Camera-type eye (tissue), 1 donor: Measurements from ENCODE around the gene STYK1. TPM values are rescaled to one million over a fixed set of nuclear protein-coding genes. Genes with fewer than 3 reads are reported as not detected.

Experiments
- total RNA-seq: library from RNA; depleted of rRNA; stranded (reverse); fragments of >200 nt; gene quantifications from one replicate; pipeline ENCODE4 v1.2.3, GENCODE V29; 2014

STYK1 gene
- 1.2 TPM for total RNA-seq

GRCh38 chr12:10673659-10674384 is at the start of gene STYK1:
Gene STYK1, minus strand, starts transcription at chr12:10674052. Its CDS starts 39,434 bp downstream, at chr12:10634618.

GRCh38 chr12:10722905-10723746 is 49.3 kb upstream of the STYK1 start, which contains the start of gene YBX3:
Gene YBX3, minus strand, starts transcription at chr12:10723323. Its CDS starts 212 bp downstream, at chr12:10723111.

GRCh38 chr12:10613349-10614055 is 60.4 kb downstream of the STYK1 start, which contains the start of gene MAGOHB:
Gene MAGOHB, minus strand, starts transcription at chr12:10613609. Its CDS starts 77 bp downstream, at chr12:10613532.

Other genes with a start within 250 kb of the STYK1 start
- not detected for gene KLRC2, start 238.0 kb downstream of the STYK1 start, total RNA-seq
- 0.27 TPM for gene KLRC1, start 220.7 kb downstream of the STYK1 start, total RNA-seq
- 0.55 TPM for gene EIF2S3B, start 168.2 kb downstream of the STYK1 start, total RNA-seq
- 39.0 TPM for gene MAGOHB, start 60.4 kb downstream of the STYK1 start, total RNA-seq
- 159 TPM for gene YBX3, start 49.3 kb upstream of the STYK1 start, total RNA-seq
- not detected for gene TAS2R7, start 128.6 kb upstream of the STYK1 start, total RNA-seq
- gene TAS2R8, start 133.2 kb upstream of the STYK1 start, total RNA-seq, result not detected
- not detected for gene TAS2R9, start 136.1 kb upstream of the STYK1 start, total RNA-seq
- gene TAS2R10, start 152.3 kb upstream of the STYK1 start, total RNA-seq, result 5.8 TPM
- gene PRR4, start 175.4 kb upstream of the STYK1 start, total RNA-seq, result 11.7 TPM
- 117 TPM for gene PRH1, start 210.2 kb upstream of the STYK1 start, total RNA-seq
- 12.4 TPM for gene TAS2R13, start 235.5 kb upstream of the STYK1 start, total RNA-seq